C4-2B (cell line): Measurements from ENCODE around the gene DHTKD1.

ENCODE experiments used
- ZFX ChIP-seq: fragments of 450-650 bp; IDR thresholded peaks from 2 replicates; pipeline ENCODE4 v1.6.1; 2017
- TF ChIP-seq, protein P1 (sequence below): fragments of 450-650 bp; conservative IDR thresholded peaks from 2 replicates; pipeline ENCODE4 v1.5.1; 2017; ENCODE audit warnings: mild to moderate bottlenecking

DNA sequence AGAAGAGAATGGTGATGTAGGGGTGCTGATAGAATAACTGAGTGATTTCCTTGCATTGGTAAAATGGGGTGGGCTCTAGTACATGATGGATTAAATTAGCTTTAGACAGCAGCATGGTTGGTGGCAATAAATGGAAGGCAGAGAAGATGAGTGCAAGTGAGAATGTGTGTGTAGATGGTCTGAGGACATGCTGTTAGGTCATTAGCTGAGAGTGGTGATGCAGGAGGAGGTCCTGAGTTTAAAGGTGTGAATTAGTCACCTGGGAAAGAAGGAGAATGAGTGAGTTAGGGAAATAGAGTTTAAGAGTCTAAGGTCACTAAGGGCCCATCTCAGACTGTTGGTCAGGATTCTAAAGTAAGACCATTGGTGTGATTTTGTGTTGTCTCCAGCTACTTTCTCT lies 42.8 kb downstream of the DHTKD1 start:
- TF ChIP-seq, protein P1, sequence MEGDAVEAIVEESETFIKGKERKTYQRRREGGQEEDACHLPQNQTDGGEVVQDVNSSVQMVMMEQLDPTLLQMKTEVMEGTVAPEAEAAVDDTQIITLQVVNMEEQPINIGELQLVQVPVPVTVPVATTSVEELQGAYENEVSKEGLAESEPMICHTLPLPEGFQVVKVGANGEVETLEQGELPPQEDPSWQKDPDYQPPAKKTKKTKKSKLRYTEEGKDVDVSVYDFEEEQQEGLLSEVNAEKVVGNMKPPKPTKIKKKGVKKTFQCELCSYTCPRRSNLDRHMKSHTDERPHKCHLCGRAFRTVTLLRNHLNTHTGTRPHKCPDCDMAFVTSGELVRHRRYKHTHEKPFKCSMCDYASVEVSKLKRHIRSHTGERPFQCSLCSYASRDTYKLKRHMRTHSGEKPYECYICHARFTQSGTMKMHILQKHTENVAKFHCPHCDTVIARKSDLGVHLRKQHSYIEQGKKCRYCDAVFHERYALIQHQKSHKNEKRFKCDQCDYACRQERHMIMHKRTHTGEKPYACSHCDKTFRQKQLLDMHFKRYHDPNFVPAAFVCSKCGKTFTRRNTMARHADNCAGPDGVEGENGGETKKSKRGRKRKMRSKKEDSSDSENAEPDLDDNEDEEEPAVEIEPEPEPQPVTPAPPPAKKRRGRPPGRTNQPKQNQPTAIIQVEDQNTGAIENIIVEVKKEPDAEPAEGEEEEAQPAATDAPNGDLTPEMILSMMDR: no peak
- TF ChIP-seq ZFX: no peak
